Adipocyte (in vitro differentiated cells): Measurements from ENCODE around the gene EIF4B.
A peak's percentile ranks its signal among the peaks of the same experiment; 100 is the strongest.
"Not testable (repeated sequence)": the region's sequence is repeated elsewhere in the genome, so short reads cannot be mapped to it uniquely, and the experiment has no call there.

Experiments
- DNase-seq: peaks from one replicate; pipeline ENCODE4 v3.0.0-alpha.2; 2015; ENCODE audit warnings: low read depth
- H3K27me3 ChIP-seq: replicated peaks from 2 replicates; pipeline ENCODE4 v1.7.0; 2013; ENCODE audit warnings: mild to moderate bottlenecking, low read length, moderate library complexity; ENCODE audit not compliant: control insufficient read depth, insufficient read depth
- H3K36me3 ChIP-seq: 2 replicates; pipeline ENCODE4 v1.7.0; 2013; ENCODE audit warnings: low read length, mild to moderate bottlenecking, moderate library complexity; ENCODE audit not compliant: control insufficient read depth, insufficient read depth, severe bottlenecking
- H3K4me1 ChIP-seq: 2 replicates; pipeline ENCODE4 v1.7.0; 2013; ENCODE audit warnings: mild to moderate bottlenecking, low read length, moderate library complexity; ENCODE audit not compliant: control insufficient read depth, insufficient read depth
- H3K4me3 ChIP-seq: 2 replicates; pipeline ENCODE4 v1.7.0; 2013; ENCODE audit warnings: mild to moderate bottlenecking, low read length, moderate library complexity
- H3K9ac ChIP-seq: 2 replicates; pipeline ENCODE4 v1.7.0; 2013; ENCODE audit warnings: mild to moderate bottlenecking, low read length, moderate library complexity
- H3K9me3 ChIP-seq: 2 replicates; pipeline ENCODE4 v1.7.0; 2013; ENCODE audit warnings: mild to moderate bottlenecking, low read length, moderate library complexity; ENCODE audit not compliant: control insufficient read depth

The EIF4B gene

GRCh38 chr12:53005215-53005985 is 856 bp upstream of the EIF4B start:
- peaks cover 12% of the 10 kb centered on the region for H3K36me3 ChIP-seq
- DNase-seq: peak; percentile 22

GRCh38 chr12:53006810-53007309 is 604 bp downstream of the EIF4B start:
- H3K36me3 ChIP-seq: peaks cover 21% of the 10 kb centered on the region
- peak overlapping the region; percentile 99 for H3K4me3 ChIP-seq
- peak overlapping the region; percentile 99 for H3K9ac ChIP-seq
- peaks cover 58% of the 10 kb centered on the region for H3K4me1 ChIP-seq
- DNase-seq: peak; percentile 85
- no peaks in the 10 kb centered on the region for H3K27me3 ChIP-seq
- no peaks in the 10 kb centered on the region for H3K9me3 ChIP-seq

More at GRCh38 chr12:53005215-53005985, 856 bp upstream of the EIF4B start:
- Histone ChIP-seq H3K4me3 (peak overlapping the region; percentile 99), H3K4me1 (peaks cover 48% of the 10 kb centered on the region), H3K9ac (peak overlapping the region; percentile 98), H3K9me3 (no peaks in the 10 kb centered on the region), H3K27me3 (no peaks in the 10 kb centered on the region)

DNA sequence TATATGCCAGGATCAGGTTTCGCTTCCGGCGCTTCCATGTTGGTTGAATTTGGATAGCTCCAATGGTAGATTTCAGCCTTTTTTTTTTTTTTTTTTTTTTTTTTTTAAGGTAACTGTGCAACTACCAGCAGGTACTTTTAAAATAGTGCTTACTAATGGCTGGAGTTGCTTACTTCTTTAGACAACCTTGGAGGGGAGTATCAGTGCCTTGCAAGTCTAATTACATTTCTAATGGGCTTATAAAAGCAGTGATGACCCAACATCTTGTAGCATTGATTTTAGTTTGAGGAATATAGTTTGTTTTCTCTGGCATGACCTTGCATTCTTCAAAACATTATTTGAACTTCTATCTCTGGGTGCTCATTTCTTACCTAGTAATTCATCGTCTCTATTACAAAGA is 1.1 kb downstream of the EIF4B start:
- peaks cover 61% of the 10 kb centered on the region for H3K4me1 ChIP-seq
- H3K36me3 ChIP-seq: peaks cover 21% of the 10 kb centered on the region
- no peaks in the 10 kb centered on the region for H3K27me3 ChIP-seq
- no peaks in the 10 kb centered on the region for H3K9me3 ChIP-seq
- DNase-seq: no peak
- peak overlapping the region; percentile 99 for H3K9ac ChIP-seq
- peak overlapping the region; percentile 99 for H3K4me3 ChIP-seq

DNA sequence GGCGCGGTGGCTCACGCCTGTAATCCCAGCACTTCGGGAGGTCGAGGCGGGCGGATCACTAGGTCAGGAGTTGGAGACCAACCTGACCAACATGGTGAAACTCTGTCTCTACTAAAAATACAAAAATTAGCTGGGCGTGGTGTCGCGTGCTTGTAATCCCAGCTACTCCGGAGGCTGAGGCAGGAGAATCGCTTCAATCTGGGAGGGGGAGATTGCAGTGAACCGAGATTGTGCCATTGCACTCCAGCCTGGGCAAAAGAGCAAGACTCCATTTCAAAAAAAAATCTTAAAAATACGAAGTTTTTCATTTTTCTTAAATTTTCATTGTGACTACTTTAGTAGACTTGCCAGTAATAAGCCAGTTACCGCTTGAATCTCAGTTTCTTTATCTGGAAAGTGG is 2.5 kb downstream of the EIF4B start:
- Histone ChIP-seq H3K4me1 (peaks cover 67% of the 10 kb centered on the region), H3K36me3 (peaks cover 21% of the 10 kb centered on the region), H3K4me3 (peak overlapping the region; percentile 99)
- DNase-seq, H3K9me3 ChIP-seq, H3K27me3 ChIP-seq, H3K9ac ChIP-seq: not testable (repeated sequence)

DNA sequence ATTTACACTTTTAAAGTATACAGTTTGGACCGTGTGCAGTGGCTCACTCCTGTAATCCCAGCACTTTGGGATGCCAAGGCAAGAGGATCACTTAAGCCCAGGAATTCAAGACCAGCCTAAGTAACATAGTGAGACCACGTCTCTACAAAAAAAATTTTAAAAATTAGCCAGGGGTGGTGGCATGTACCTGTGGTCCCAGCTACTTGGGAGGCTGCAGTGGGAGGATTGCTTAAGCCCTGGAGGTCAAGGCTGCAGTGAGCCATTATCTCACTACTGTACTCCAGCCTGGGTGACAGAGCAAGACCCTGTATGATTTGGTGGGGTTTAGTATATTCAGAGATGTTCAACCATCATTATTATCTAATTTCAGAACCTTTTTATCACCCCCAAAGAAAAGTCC is 4.7 kb downstream of the EIF4B start:
- H3K4me3 ChIP-seq: no peak overlapping the region
- no peak for DNase-seq
- H3K9ac ChIP-seq: no peak overlapping the region
- no peaks in the 10 kb centered on the region for H3K9me3 ChIP-seq
- H3K36me3 ChIP-seq: peaks cover 28% of the 10 kb centered on the region
- H3K4me1 ChIP-seq: peaks cover 49% of the 10 kb centered on the region
- H3K27me3 ChIP-seq: no peaks in the 10 kb centered on the region

- peaks cover 37% of the 10 kb centered on the region for H3K36me3 ChIP-seq
- DNase-seq: no peak
- peaks cover 49% of the 10 kb centered on the region for H3K4me1 ChIP-seq
- H3K4me3 ChIP-seq: no peak overlapping the region
- H3K9ac ChIP-seq: no peak overlapping the region
- no peaks in the 10 kb centered on the region for H3K9me3 ChIP-seq
- H3K27me3 ChIP-seq: no peaks in the 10 kb centered on the region
Observed at GRCh38 chr12:53011889-53012288, 5.6 kb downstream of the EIF4B start.

DNA sequence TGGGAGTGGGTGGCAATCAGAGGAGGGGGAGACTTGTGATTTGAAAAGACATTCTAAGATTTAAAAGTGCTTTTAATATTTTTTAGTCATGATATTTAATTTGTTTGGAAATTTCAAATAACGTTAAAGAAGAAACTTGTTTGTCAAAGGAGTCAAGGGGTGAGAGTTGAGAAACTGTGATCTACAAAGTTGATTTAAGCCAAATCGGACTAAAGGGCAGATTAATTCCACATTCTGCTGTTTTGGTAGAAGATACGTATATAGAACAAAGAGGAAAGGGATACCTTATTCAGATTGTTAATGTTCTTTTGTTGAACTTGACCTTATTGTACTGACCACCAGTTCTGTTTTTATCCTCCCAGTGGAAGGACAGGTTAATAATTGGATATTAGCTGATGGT is 6.7 kb downstream of the EIF4B start:
- Histone ChIP-seq H3K36me3 (peaks cover 48% of the 10 kb centered on the region), H3K9me3 (no peaks in the 10 kb centered on the region), H3K4me1 (peaks cover 45% of the 10 kb centered on the region), H3K9ac (no peak overlapping the region), H3K4me3 (no peak overlapping the region), H3K27me3 (no peaks in the 10 kb centered on the region)
- no peak for DNase-seq

DNA sequence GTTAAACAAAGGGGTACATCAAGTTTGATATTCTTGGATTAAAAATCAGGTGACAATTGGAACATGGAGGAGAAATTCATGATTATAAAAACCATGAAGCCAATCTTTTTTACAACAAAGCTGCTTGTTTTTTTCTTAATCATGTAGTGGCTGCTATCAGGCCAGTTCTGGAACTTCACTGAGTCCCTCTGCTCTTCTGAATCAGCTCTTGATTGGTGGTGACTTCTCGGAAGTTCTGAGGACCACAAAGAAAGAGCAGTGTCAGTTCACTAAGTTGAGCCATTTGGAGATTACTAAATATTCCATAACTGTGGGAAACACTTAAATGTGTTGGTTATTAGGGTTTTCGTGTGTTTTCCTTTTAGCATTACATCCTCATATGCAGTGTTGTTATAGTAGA is 8.5 kb downstream of the EIF4B start:
- DNase-seq: no peak
- no peaks in the 10 kb centered on the region for H3K9me3 ChIP-seq

GRCh38 chr12:53025250-53025649 is 19.0 kb downstream of the EIF4B start:
- DNase-seq: no peak
- no peak overlapping the region for H3K9ac ChIP-seq
- no peaks in the 10 kb centered on the region for H3K4me1 ChIP-seq
- H3K27me3 ChIP-seq: no peaks in the 10 kb centered on the region
- H3K36me3 ChIP-seq: peaks cover 94% of the 10 kb centered on the region
- no peaks in the 10 kb centered on the region for H3K9me3 ChIP-seq
- no peak overlapping the region for H3K4me3 ChIP-seq

More for the DNA sequence above, 8.5 kb downstream of the EIF4B start:
- Histone ChIP-seq H3K4me1 (peaks cover 27% of the 10 kb centered on the region), H3K4me3 (no peak overlapping the region), H3K27me3 (no peaks in the 10 kb centered on the region), H3K36me3 (peaks cover 54% of the 10 kb centered on the region), H3K9ac (no peak overlapping the region)

GRCh38 chr12:53027014-53027413 is 20.8 kb downstream of the EIF4B start:
- DNase-seq, H3K9me3 ChIP-seq: not testable (repeated sequence)
- H3K36me3 ChIP-seq: peaks cover 93% of the 10 kb centered on the region

GRCh38 chr12:53031616-53032015 is 25.4 kb downstream of the EIF4B start:
- H3K36me3 ChIP-seq: peaks cover 86% of the 10 kb centered on the region
- H3K9me3 ChIP-seq: no peaks in the 10 kb centered on the region

More at GRCh38 chr12:53027014-53027413, 20.8 kb downstream of the EIF4B start:
- H3K27me3 ChIP-seq, H3K4me3 ChIP-seq, H3K9ac ChIP-seq, H3K4me1 ChIP-seq: not testable (repeated sequence)

More at GRCh38 chr12:53031616-53032015, 25.4 kb downstream of the EIF4B start:
- Histone ChIP-seq H3K4me3 (no peak overlapping the region), H3K9ac (no peak overlapping the region), H3K4me1 (peaks cover 3% of the 10 kb centered on the region), H3K27me3 (no peaks in the 10 kb centered on the region)
- no peak for DNase-seq
